Measurements from ENCODE around the gene NTN1.
"Not testable (repeated sequence)": the region's sequence is repeated elsewhere in the genome, so short reads cannot be mapped to it uniquely, and the experiment has no call there.

Gene NTN1

DNA sequence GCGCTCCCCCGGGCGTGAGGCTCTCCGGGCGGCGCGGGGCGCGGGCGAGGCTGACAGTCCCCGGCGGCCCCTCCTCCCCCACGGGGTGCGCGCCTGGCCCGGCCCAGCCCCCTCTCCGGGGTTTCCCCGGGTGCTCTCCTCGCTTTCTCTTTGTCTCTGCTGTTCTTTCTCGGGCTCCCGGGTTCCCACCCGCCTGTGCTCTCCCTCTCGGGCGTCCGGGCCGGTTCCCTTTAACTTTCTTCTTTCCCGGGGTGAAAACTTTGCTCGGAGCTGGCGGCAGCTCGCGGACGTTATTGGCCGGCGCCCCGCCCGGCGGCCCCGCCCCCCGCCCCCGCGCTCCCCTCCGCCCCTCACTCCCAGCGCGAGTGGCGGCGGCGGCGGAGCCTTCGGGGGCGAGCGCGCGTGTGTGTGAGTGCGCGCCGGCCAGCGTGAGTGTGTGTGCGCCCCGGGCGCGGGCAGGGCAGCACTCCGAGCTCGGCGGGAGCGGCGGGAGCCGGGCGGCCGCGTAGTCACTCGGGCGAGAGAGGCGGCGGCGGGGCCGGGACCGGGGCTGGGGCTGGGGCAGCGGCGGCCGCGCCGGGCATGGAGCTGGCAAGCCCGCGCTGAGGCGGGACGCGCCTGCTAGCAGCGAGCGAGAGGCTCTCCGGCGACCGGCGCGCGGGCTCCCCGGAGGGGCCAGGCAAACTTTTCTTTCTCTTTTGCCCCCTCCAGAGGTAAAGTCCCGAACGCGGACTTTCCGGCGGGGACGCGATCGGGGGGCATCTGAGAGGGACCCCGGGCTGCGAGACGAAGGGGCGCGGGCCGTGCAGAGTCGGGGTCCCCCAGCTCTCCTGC is at the start of gene NTN1:
Gene NTN1 (plus strand): TSS at position 353 of the 834 bp plus-strand sequence. CDS start 864 bp downstream, outside the sequence.
- DNase-seq: peak; percentile 66
- no peaks in the 10 kb centered on the region for H3K9me3 Mint-ChIP-seq
- H3K4me1 Mint-ChIP-seq: peaks cover 9% of the 10 kb centered on the region
- no peaks in the 10 kb centered on the region for H3K36me3 Mint-ChIP-seq (ENCODE audit: low read depth)
- H3K27ac Mint-ChIP-seq: no peak within 1 kb of the TSS
- peak within 1 kb of the TSS; percentile 70 for H3K4me3 Mint-ChIP-seq
- peak; percentile 68 for ATAC-seq
- H3K27me3 Mint-ChIP-seq: peaks cover 53% of the 10 kb centered on the region

- no peak for ATAC-seq
- H3K4me3 Mint-ChIP-seq: no peak overlapping the region
- DNase-seq: no peak
Observed at GRCh38 chr17:8975091-8975725, 46.1 kb upstream of the NTN1 start.

GRCh38 chr17:8976638-8977037 is 44.7 kb upstream of the NTN1 start:
- Mint-ChIP-seq H3K27me3 (no peaks in the 10 kb centered on the region), H3K4me1 (peaks cover 10% of the 10 kb centered on the region), H3K4me3 (no peak overlapping the region), H3K36me3 (ENCODE audit: low read depth) (no peaks in the 10 kb centered on the region), H3K9me3 (peaks cover 8% of the 10 kb centered on the region), H3K27ac (no peak overlapping the region)
- no peak for DNase-seq
- ATAC-seq: no peak

More at GRCh38 chr17:8975091-8975725, 46.1 kb upstream of the NTN1 start:
- H3K27ac Mint-ChIP-seq: no peak overlapping the region
- peaks cover 10% of the 10 kb centered on the region for H3K4me1 Mint-ChIP-seq
- no peaks in the 10 kb centered on the region for H3K27me3 Mint-ChIP-seq
- peaks cover 17% of the 10 kb centered on the region for H3K9me3 Mint-ChIP-seq
- no peaks in the 10 kb centered on the region for H3K36me3 Mint-ChIP-seq (ENCODE audit: low read depth)

- Mint-ChIP-seq H3K4me1 (peaks cover 12% of the 10 kb centered on the region), H3K27ac (no peak overlapping the region), H3K27me3 (no peaks in the 10 kb centered on the region), H3K9me3 (peaks cover 2% of the 10 kb centered on the region), H3K4me3 (no peak overlapping the region), H3K36me3 (ENCODE audit: low read depth) (no peaks in the 10 kb centered on the region)
- no peak for ATAC-seq
- DNase-seq: no peak
Observed at GRCh38 chr17:8979715-8980114, 41.6 kb upstream of the NTN1 start.

DNA sequence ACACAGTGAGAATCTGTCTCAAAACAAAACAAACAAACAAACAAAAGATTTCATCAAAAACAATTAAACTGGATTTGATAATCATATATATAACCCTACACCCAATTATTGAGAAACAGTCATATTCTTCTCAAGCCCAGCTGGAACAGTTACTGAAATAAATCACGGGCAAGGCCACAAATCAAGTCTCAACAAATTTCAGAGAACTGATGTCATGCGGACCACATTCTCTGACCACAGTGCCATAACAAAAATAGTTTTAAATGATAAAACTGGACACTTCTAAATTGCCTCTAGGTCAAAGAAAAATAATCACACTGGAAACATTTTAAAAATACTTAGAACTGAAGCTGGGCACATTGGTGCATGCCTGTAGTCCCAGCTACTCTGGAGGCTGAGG is 39.9 kb upstream of the NTN1 start:
- peaks cover 17% of the 10 kb centered on the region for H3K9me3 Mint-ChIP-seq
- H3K4me1 Mint-ChIP-seq: peaks cover 27% of the 10 kb centered on the region
- ATAC-seq: no peak
- no peak overlapping the region for H3K27ac Mint-ChIP-seq
- no peaks in the 10 kb centered on the region for H3K27me3 Mint-ChIP-seq
- DNase-seq: no peak
- peaks cover 3% of the 10 kb centered on the region for H3K36me3 Mint-ChIP-seq (ENCODE audit: low read depth)
- no peak overlapping the region for H3K4me3 Mint-ChIP-seq

DNA sequence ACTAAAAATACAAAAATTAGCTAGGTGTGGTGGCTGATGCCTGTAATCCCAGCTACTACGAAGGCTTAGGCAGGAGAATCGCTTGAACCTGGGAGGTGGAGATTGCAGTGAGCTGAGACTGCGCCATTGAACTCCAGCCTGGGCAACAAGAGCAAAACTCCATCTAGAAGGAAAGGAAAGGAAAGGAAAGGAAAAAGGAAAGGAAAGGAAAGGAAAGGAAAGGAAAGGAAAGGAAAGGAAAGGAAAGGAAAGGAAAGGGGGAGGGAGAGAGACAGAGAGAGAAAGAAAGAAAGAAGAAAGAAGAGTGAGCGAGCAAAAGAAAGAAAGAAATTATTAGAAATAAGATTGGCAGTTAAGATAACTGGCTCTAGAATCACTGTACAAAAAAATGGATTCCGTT is 37.1 kb upstream of the NTN1 start:
- Mint-ChIP-seq H3K4me1 (peaks cover 27% of the 10 kb centered on the region), H3K9me3 (peaks cover 24% of the 10 kb centered on the region)
- not testable (repeated sequence) for H3K4me3 Mint-ChIP-seq; H3K36me3 Mint-ChIP-seq (ENCODE audit: low read depth); H3K27me3 Mint-ChIP-seq; ATAC-seq; DNase-seq; H3K27ac Mint-ChIP-seq

GRCh38 chr17:8985054-8985701 is 36.1 kb upstream of the NTN1 start:
- Mint-ChIP-seq H3K4me3 (no peak overlapping the region), H3K27ac (peak overlapping the region; percentile 72), H3K4me1 (peaks cover 18% of the 10 kb centered on the region), H3K9me3 (peaks cover 24% of the 10 kb centered on the region), H3K36me3 (ENCODE audit: low read depth) (peaks cover 3% of the 10 kb centered on the region), H3K27me3 (no peaks in the 10 kb centered on the region)
- no peak for DNase-seq
- ATAC-seq: peak; percentile 52

DNA sequence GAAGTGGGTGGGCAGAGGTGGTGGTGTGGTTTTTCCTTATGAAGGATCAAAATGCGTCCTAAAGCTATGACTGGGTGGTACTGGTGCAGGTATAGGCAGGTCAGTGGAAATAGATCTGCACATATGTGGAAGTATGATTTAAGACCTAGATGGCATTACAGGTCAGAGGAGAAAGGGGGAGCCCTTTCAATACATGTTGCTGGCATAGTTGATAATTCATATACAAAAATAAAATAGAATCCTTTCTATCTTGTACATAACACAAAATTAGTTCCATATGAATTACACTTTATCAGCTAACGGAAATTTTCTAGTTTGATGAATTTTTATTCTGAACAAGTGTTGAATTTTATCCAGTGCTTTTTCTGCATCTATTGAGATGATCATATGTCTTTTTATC is 35.0 kb upstream of the NTN1 start:
- H3K36me3 Mint-ChIP-seq (ENCODE audit: low read depth): peaks cover 3% of the 10 kb centered on the region
- H3K27me3 Mint-ChIP-seq: no peaks in the 10 kb centered on the region
- H3K27ac Mint-ChIP-seq: no peak overlapping the region
- DNase-seq (no peak), ATAC-seq (no peak)
- H3K4me3 Mint-ChIP-seq: no peak overlapping the region
- peaks cover 19% of the 10 kb centered on the region for H3K4me1 Mint-ChIP-seq
- H3K9me3 Mint-ChIP-seq: peaks cover 24% of the 10 kb centered on the region

GRCh38 chr17:8988263-8988935 is 32.9 kb upstream of the NTN1 start:
- H3K36me3 Mint-ChIP-seq (ENCODE audit: low read depth); H3K27ac Mint-ChIP-seq; ATAC-seq: not testable (repeated sequence)

DNA sequence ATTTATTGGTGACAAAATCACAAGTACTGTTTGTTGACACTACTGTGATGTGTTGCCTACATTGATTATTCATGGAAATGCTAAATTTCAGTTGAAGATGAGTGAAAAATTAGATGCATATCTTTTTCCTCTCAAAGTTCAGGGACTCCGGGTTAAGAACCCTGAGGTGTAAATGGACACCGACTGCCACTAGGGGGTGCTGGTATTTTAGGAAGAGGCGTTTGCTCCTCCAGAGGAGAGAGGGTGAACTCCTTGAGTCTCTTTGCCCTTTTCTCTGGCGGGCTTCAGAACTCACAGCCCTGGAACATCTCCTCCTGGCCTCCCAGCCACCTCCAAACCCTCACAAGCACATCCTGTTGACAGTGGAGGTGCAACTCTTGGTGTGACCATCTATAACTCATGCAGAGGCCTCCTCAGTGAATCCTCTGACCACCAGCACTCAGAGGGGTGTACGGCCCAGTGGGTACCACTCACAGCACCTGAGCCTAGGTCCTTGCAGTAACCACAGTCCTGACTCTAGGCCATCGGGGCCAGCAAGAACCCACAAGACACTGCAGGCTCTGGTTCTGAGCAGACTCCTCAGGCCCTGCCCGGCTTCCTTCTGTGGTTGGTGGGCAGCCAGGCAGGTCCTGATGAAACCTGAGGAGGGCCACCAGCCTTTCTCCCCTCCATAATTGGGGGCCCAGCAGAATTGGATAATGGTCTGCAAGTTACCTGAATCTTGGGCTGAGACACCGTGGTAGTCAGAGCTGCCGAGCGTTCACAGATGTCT is 29.6 kb upstream of the NTN1 start:
- ATAC-seq (peak; percentile 29), DNase-seq (peak; percentile 76)
- Mint-ChIP-seq H3K27ac (no peak overlapping the region), H3K4me3 (no peak overlapping the region), H3K27me3 (no peaks in the 10 kb centered on the region), H3K9me3 (peaks cover 7% of the 10 kb centered on the region), H3K4me1 (peaks cover 16% of the 10 kb centered on the region), H3K36me3 (ENCODE audit: low read depth) (no peaks in the 10 kb centered on the region)

More at GRCh38 chr17:8988263-8988935, 32.9 kb upstream of the NTN1 start:
- peaks cover 24% of the 10 kb centered on the region for H3K4me1 Mint-ChIP-seq
- H3K4me3 Mint-ChIP-seq, DNase-seq, H3K27me3 Mint-ChIP-seq: not testable (repeated sequence)
- H3K9me3 Mint-ChIP-seq: peaks cover 24% of the 10 kb centered on the region

DNA sequence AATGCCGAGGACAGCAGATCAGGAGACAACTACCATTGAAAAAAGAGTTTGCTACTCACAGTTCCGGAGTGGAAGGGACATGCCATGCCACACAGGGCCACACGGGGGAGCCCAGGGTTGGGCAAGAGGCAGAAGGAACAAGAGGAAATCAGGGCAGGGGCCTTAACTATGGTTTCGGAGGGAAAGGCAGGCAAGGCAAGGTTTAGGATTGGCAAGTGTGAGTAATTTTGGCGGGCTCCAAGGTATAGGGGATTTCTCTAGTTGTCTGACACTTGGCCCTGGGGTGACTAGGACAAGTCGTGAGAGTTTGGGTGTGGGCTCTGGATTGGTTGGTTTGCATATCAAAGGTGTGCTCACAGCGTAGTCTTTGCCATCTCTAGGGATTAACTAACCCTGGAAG is 27.0 kb upstream of the NTN1 start:
- H3K36me3 Mint-ChIP-seq (ENCODE audit: low read depth): no peaks in the 10 kb centered on the region
- ATAC-seq (peak; percentile 78), DNase-seq (peak; percentile 82)
- H3K4me3 Mint-ChIP-seq: no peak overlapping the region
- peaks cover 19% of the 10 kb centered on the region for H3K4me1 Mint-ChIP-seq
- peaks cover 6% of the 10 kb centered on the region for H3K27me3 Mint-ChIP-seq
- no peaks in the 10 kb centered on the region for H3K9me3 Mint-ChIP-seq
- no peak overlapping the region for H3K27ac Mint-ChIP-seq

- no peak overlapping the region for H3K4me3 Mint-ChIP-seq
- H3K27ac Mint-ChIP-seq: no peak overlapping the region
- H3K27me3 Mint-ChIP-seq: peaks cover 14% of the 10 kb centered on the region
- peaks cover 19% of the 10 kb centered on the region for H3K4me1 Mint-ChIP-seq
- H3K9me3 Mint-ChIP-seq: no peaks in the 10 kb centered on the region
- DNase-seq (no peak), ATAC-seq (no peak)
- no peaks in the 10 kb centered on the region for H3K36me3 Mint-ChIP-seq (ENCODE audit: low read depth)
Observed at GRCh38 chr17:8995711-8996110, 25.6 kb upstream of the NTN1 start.

DNA sequence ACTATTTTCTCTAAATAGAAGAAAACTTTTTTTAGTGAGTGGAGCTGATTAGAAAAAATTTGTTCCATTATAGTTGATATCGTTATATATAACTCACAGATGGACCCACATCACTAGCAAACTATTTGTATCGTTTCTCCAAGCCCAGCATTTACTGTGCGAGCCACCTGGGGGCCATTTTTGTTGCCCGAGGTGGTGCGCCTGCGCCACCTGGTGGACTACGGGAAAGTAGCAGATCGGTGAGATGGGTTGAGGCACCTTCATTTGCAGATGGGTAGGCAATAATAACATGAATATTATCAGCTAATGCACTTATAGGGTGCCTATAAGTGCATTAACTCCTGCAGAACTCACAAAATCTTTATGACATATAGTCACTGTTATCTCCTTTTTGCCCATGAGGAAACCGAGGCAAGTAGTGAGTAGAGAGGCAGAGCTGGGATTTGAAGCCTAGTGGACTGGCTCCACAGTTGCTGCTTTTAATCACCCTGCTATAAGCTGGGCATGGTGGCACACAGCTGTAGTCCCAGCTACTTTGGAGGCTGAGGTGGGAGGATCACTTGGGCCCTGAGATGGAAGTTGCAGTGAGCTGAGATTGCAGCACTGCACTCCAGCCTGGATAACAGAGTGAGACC is 23.2 kb upstream of the NTN1 start:
- Mint-ChIP-seq H3K4me3 (no peak overlapping the region), H3K27ac (no peak overlapping the region), H3K27me3 (peaks cover 29% of the 10 kb centered on the region), H3K4me1 (peaks cover 25% of the 10 kb centered on the region), H3K36me3 (ENCODE audit: low read depth) (no peaks in the 10 kb centered on the region), H3K9me3 (no peaks in the 10 kb centered on the region)
- peak; percentile 61 for ATAC-seq
- DNase-seq: peak; percentile 79

Measured in activated naive CD8-positive, alpha-beta T cell treated with anti-CD3 and anti-CD28 coated beads, Interleukin-2, amount 50 U/mL, for 24 hours (primary cell).